Heart right ventricle (tissue), 16 donors: ENCODE results near the gene EDRF1. TPM values are rescaled to one million over a fixed set of nuclear protein-coding genes. Genes with fewer than 3 reads are reported as not detected.

Source experiments
- ATAC-seq, 8 donors: fragments of 200-7000 bp; cut with Tn5 transposase; one replicate each; pipeline ENCODE4 v1.9.1; 2020; ENCODE audit warnings: mild to moderate bottlenecking in 8 of 8, moderate library complexity in 8 of 8, moderate number of reproducible peaks in 1 of 8
- DNase-seq, 2 donors: peaks; one replicate each; pipeline ENCODE4 v3.0.0-alpha.2; 2020
- H3K27ac ChIP-seq, 10 donors: fragments of 200-600 bp; sonication (generic) in 2 of 10; one replicate each; pipeline versions ENCODE4 v1.5.0 to v1.8.0; 2020 to 2022; ENCODE audit warnings: mild to moderate bottlenecking in 3 of 10
- H3K27me3 ChIP-seq, 7 donors: fragments of 200-600 bp; one replicate each; pipeline ENCODE4 v1.8.0; 2021 to 2022; ENCODE audit warnings: mild to moderate bottlenecking in 2 of 7
- H3K36me3 ChIP-seq, 9 donors: fragments of 200-600 bp; sonication (generic) in 1 of 9; one replicate each; pipeline versions ENCODE4 v1.5.0 to v1.8.0; 2020 to 2022; ENCODE audit warnings: mild to moderate bottlenecking in 2 of 9
- H3K4me1 ChIP-seq, 9 donors: fragments of 200-600 bp; sonication (generic) in 1 of 9; one replicate each; pipeline versions ENCODE4 v1.5.0 to v1.8.0; 2020 to 2022; ENCODE audit warnings: mild to moderate bottlenecking in 4 of 9
- H3K4me3 ChIP-seq, 10 donors: fragments of 200-600 bp; sonication (generic) in 2 of 10; one replicate each; pipeline versions ENCODE4 v1.5.0 to v1.8.0; 2020 to 2022; ENCODE audit warnings: mild to moderate bottlenecking in 7 of 10, moderate library complexity in 2 of 10
- H3K9me3 ChIP-seq, 11 donors: fragments of 200-600 bp in 10 of 11; sonication (generic) in 2 of 11; one replicate each; pipeline versions ENCODE4 v1.5.0 to v1.8.0; 2013 to 2022; ENCODE audit warnings: mild to moderate bottlenecking in 2 of 11, control low read depth in 1 of 11, moderate library complexity in 1 of 11
- CTCF ChIP-seq, 9 donors: fragments of 200-600 bp; sonication (generic) in 2 of 9; IDR thresholded peaks; one replicate each; pipeline versions ENCODE4 v1.5.0 to v1.8.0; 2021 to 2022; ENCODE audit warnings: antibody characterized with exemption in 9 of 9, mild to moderate bottlenecking in 5 of 9, moderate library complexity in 1 of 9
- WGBS, 2 donors: extraction: QIAGEN DNeasy Blood & Tissue Kit; methylation state at CpG; one replicate each; pipeline ENCODE4 v1.1.7; 2013; ENCODE audit warnings: inconsistent platforms in 1 of 2; 5-methylcytosine and 5-hydroxymethylcytosine counted together
- intact Hi-C, 10 donors: fragments of 100-400 bp; cut with DNase I; formaldehyde crosslinking; loops; one replicate each; pipeline versions ENCODE4 v1.11.1 to v1.14.2; 2022
- polyA plus RNA-seq, 2 donors: library from polyadenylated mRNA; stranded (reverse); fragments of 200-250 nt; gene quantifications; one replicate each; pipeline ENCODE4 v1.2.3, GENCODE V29; 2013
- total RNA-seq, 10 donors: library from RNA; stranded (reverse); fragmentation: NEBNext Ultra II Directional in 3 of 10; extraction: Animal tissue kit (Norgen Biotek cat#: 25700) in 3 of 10; gene quantifications; one replicate each; pipeline versions ENCODE4 v1.2.1 to v1.2.4, GENCODE V29; 2021 to 2023
- donor health status: Arrhythmogenic right ventricular cardiomyopathy.
- donor health status: ischemic (EF 13 %, LVEDD 7.1; RV severe dilation, severe dysfunction).
- donor health status: healthy with polysubstance abuse.
- donor health status: DM: no; HTN: yes; CAD: no.
- donor health status: DM: no; HTN: no; CAD: no.
- donor health status: ischemic (EF 25% LVEDD 6.9; RV normal size, moderate dysfunction).
- donor health status: ischemic (EF 25% LVEDD 5.7; RV mildly dilated, moderate dysfunction).
- donor health status: healthy.
- donor health status: DM: yes; HTN: yes; CAD: no.
- donor health status: Ischemic cardiomyopathy.
- donor health status: ischemic (EF 35%, LVEDD 5.7; RV mildly dilated, moderate dysfunction).
- donor health status: nonischemic (EF 11% LVEDD 7.7; RV severe dilation, severe dysfunction).
- donor health status: DM: yes; HTN: yes; CAD: no.
- donor health status: PGD.
- donor health status: ischemic (EF 29% LVEDD 5.4; RV normal size, mild dysfunction).
- donor health status: nonischemic (EF 23%, LVEDD 6.1; RV moderate dilation, normal function).

EDRF1 gene
- total and polyA plus RNA-seq, 12 donors, result 7.6 to 19.2 (median 10.2) TPM

DNA sequence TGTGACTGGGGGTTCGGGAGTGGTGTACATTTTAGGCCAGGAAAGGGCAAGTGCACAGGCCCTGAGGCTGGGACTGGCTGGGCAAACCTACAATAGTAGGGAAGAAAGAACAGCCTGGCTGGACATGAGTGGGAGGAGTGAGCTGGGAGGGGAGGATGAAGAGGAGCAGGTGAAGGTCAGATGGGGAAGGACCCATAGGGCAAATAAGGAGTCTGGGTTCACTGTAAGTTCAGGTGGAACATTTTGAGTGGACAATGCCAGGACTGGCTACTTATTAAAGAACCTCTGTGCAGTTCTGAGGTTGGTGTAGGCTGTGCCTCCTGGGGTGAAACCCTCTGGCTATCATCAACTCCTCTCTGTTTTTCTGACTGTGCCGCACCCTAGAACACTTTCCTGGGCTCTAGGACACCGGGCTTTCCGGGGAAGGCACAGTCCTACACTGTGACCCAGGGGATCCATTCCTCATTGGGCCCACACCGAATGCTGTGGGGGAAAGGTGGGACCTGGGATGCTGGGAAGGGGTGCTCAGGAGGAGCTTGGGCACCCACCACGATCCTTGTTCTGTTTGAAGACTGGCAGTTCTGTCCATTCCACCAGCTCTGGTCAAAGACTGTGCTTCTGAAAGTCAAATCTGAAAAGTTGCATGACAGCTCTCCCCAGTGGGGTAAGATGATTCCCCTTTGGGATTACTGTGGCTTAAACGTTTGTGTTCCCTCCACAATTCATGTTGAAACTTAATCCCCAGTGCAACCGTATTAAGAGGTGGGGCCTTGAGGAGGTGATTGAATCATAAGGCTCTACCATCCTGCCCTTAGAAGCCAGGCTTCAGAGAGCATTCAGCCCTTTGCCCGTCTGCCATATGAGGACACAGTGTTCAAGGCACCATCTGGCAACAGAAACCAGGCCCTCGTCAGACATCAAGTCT, 60.2 kb downstream of the EDRF1 start:
- Histone ChIP-seq H3K27ac (no peak overlapping the region), H3K4me3 (no peak overlapping the region), H3K9me3 (peaks cover 0 to 6% (median 0%) of the 10 kb centered on the region in 11 donors), H3K36me3 (no peaks in the 10 kb centered on the region), H3K27me3 (peaks cover 0 to 4% (median 2%) of the 10 kb centered on the region in 7 donors), H3K4me1 (no peaks in the 10 kb centered on the region)
- DNase-seq, result no peak
- intact Hi-C loops, result no loop called here
- ATAC-seq, result no peak
- TF ChIP-seq CTCF (IDR thresholded peaks at IDR 0.05), result no peak
- WGBS, 2 donors, result 78 to 83% methylated on average over 10 of the region's 10 CpGs

DNA sequence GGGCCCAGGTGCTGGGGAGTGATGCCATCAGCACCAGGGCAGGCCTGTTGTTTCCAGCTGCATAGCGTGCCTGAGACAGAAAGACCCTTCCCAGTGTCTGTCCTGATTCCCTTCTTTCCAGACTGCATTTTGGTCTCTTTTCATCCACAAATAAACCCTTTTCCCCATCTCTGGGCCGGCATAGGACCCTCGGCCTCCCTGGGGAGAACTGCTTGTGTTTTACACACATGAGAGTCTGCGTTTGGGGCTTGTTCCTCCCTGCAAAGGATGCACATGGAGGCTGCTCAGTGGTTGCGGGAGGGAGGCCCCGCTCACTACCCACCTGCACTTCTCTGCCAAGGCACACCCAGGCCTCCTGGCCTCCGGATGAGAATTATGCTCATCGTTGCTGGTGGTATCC, 61.9 kb downstream of the EDRF1 start:
- TF ChIP-seq CTCF (IDR thresholded peaks at IDR 0.05), result no peak
- Histone ChIP-seq H3K4me3 (no peak overlapping the region), H3K4me1 (no peaks in the 10 kb centered on the region), H3K27me3 (peaks cover 0 to 2% (median 0%) of the 10 kb centered on the region in 7 donors), H3K9me3 (peaks cover 0 to 6% (median 0%) of the 10 kb centered on the region in 11 donors), H3K36me3 (peaks cover 0 to 6% (median 0%) of the 10 kb centered on the region in 9 donors), H3K27ac (no peak overlapping the region)
- intact Hi-C loops, result no loop called here
- 93 to 94% methylated on average over 8 of the region's 8 CpGs for WGBS, 2 donors
- DNase-seq, result no peak
- no peak for ATAC-seq

- Histone ChIP-seq H3K4me1 (no peaks in the 10 kb centered on the region), H3K9me3 (peaks cover 0 to 6% (median 0%) of the 10 kb centered on the region in 11 donors), H3K27me3 (peaks cover 0 to 2% (median 0%) of the 10 kb centered on the region in 7 donors), H3K27ac (no peak overlapping the region), H3K36me3 (peaks cover 0 to 6% (median 0%) of the 10 kb centered on the region in 9 donors), H3K4me3 (no peak overlapping the region)
- intact Hi-C loops, result no loop called here
- no peak for TF ChIP-seq CTCF (IDR thresholded peaks at IDR 0.05)
- ATAC-seq (no peak), DNase-seq (no peak)
- WGBS, 2 donors, result 75% methylated on average over 11 of the region's 11 CpGs
Observed at GRCh38 chr10:125782054-125782453, 62.5 kb downstream of the EDRF1 start.

- DNase-seq (no peak), ATAC-seq (no peak)
- H3K27me3 ChIP-seq, result no peaks in the 10 kb centered on the region
- no peak overlapping the region for H3K27ac ChIP-seq
- no peak for TF ChIP-seq CTCF (IDR thresholded peaks at IDR 0.05)
- 70 to 74% methylated on average over 11 of the region's 11 CpGs for WGBS, 2 donors
- H3K4me3 ChIP-seq, result no peak overlapping the region
- peaks cover 0 to 6% (median 3%) of the 10 kb centered on the region in 9 donors for H3K36me3 ChIP-seq
- H3K4me1 ChIP-seq, result no peaks in the 10 kb centered on the region
- intact Hi-C loops, result no loop called here
- H3K9me3 ChIP-seq, result peaks cover 0 to 6% (median 0%) of the 10 kb centered on the region in 11 donors
Observed at GRCh38 chr10:125782616-125783015, 63.1 kb downstream of the EDRF1 start.
